PFSK-1 (cell line): ENCODE results near the gene CDAN1.

Source experiments
- FOXP2 ChIP-seq: optimal IDR thresholded peaks from 2 replicates; pipeline ENCODE3; 2011; ENCODE audit warnings: borderline replicate concordance, control low read depth, inconsistent platforms; ENCODE audit not compliant: insufficient read depth; ENCODE audit errors: extremely low read length, extremely low read depth
- POLR2AphosphoS5 ChIP-seq: IDR thresholded peaks from 2 replicates; pipeline ENCODE4 v1.6.1; 2012; ENCODE audit warnings: low read depth, mild to moderate bottlenecking, control low read depth, low read length, moderate library complexity
- SIN3A ChIP-seq: IDR thresholded peaks from 2 replicates; pipeline ENCODE4 v1.6.1; 2012; ENCODE audit warnings: mild to moderate bottlenecking, low read length, moderate library complexity, borderline replicate concordance; ENCODE audit not compliant: insufficient read depth
- TAF1 ChIP-seq: IDR thresholded peaks from 2 replicates; pipeline ENCODE4 v1.6.1; 2012; ENCODE audit warnings: low read length, control low read depth, borderline replicate concordance; ENCODE audit not compliant: insufficient read depth
- TF ChIP-seq, protein P1 (sequence below), 2 experiments: IDR thresholded peaks; 2 replicates each; pipeline versions ENCODE4 v1.6.1 to v1.8.0; 2011 to 2012; ENCODE audit warnings: low read depth in 2 of 2, low read length in 2 of 2, control low read depth in 1 of 2, inconsistent platforms in 1 of 2, mild to moderate bottlenecking in 1 of 2, moderate library complexity in 1 of 2; ENCODE audit not compliant: insufficient read depth in 1 of 2

The CDAN1 gene

GRCh38 chr15:42729409-42729808 lies 7.5 kb downstream of the CDAN1 start:
- TF ChIP-seq, protein P1, sequence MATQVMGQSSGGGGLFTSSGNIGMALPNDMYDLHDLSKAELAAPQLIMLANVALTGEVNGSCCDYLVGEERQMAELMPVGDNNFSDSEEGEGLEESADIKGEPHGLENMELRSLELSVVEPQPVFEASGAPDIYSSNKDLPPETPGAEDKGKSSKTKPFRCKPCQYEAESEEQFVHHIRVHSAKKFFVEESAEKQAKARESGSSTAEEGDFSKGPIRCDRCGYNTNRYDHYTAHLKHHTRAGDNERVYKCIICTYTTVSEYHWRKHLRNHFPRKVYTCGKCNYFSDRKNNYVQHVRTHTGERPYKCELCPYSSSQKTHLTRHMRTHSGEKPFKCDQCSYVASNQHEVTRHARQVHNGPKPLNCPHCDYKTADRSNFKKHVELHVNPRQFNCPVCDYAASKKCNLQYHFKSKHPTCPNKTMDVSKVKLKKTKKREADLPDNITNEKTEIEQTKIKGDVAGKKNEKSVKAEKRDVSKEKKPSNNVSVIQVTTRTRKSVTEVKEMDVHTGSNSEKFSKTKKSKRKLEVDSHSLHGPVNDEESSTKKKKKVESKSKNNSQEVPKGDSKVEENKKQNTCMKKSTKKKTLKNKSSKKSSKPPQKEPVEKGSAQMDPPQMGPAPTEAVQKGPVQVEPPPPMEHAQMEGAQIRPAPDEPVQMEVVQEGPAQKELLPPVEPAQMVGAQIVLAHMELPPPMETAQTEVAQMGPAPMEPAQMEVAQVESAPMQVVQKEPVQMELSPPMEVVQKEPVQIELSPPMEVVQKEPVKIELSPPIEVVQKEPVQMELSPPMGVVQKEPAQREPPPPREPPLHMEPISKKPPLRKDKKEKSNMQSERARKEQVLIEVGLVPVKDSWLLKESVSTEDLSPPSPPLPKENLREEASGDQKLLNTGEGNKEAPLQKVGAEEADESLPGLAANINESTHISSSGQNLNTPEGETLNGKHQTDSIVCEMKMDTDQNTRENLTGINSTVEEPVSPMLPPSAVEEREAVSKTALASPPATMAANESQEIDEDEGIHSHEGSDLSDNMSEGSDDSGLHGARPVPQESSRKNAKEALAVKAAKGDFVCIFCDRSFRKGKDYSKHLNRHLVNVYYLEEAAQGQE (IDR thresholded peaks at IDR 0.05; ENCODE audit: insufficient read depth in 1 of 2, low read depth in 2 of 2, low read length in 2 of 2), result no peak

DNA sequence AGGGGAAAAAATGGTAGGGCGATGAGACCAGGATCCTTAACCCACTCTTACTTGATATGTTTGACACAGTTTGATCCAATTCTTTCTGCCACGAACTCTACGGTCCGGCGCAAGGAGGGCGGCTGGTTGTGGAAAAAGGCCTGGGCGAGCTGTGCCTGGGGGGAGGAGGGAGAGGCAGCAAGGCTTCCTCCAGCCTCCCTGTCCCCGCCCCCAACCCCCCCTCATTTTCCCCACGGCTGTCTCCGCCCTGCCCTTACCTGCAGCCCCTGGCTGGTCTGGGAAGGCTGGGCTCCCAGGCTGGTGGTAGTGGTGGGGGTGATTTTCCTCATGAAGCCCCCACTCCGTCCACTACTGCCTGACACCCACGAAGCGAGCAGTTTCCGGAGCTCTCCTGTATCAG lies 8.0 kb downstream of the CDAN1 start:
- TF ChIP-seq TAF1 (no peak), SIN3A (no peak), FOXP2 (no peak), POLR2AphosphoS5 (no peak)
- TF ChIP-seq, protein P1 (IDR thresholded peaks at IDR 0.05; ENCODE audit: insufficient read depth in 1 of 2, low read depth in 2 of 2, low read length in 2 of 2), result no peak

- TF ChIP-seq TAF1 (no peak), SIN3A (no peak), FOXP2 (no peak), POLR2AphosphoS5 (no peak)
- TF ChIP-seq, protein P1 (IDR thresholded peaks at IDR 0.05; ENCODE audit: insufficient read depth in 1 of 2, low read depth in 2 of 2, low read length in 2 of 2), result no peak
These were observed 8.4 kb downstream of the CDAN1 start for GRCh38 chr15:42728560-42728959.

- TF ChIP-seq FOXP2 (no peak), SIN3A (no peak), TAF1 (no peak), POLR2AphosphoS5 (no peak)
- TF ChIP-seq, protein P1 (IDR thresholded peaks at IDR 0.05; ENCODE audit: insufficient read depth in 1 of 2, low read depth in 2 of 2, low read length in 2 of 2), result no peak
These were observed 9.1 kb downstream of the CDAN1 start for GRCh38 chr15:42727750-42728381.

GRCh38 chr15:42726114-42726513 lies 10.8 kb downstream of the CDAN1 start:
- TF ChIP-seq FOXP2 (no peak), TAF1 (no peak), SIN3A (no peak), POLR2AphosphoS5 (no peak)
- TF ChIP-seq, protein P1 (IDR thresholded peaks at IDR 0.05; ENCODE audit: insufficient read depth in 1 of 2, low read depth in 2 of 2, low read length in 2 of 2), result no peak
